HL-60 (cell line): ENCODE measurements around the gene TRDN.

ENCODE experiments used
- DNase-seq, 2 experiments: peaks; one replicate each; pipeline ENCODE4 v3.0.0-alpha.2; 2010 to 2020; ENCODE audit warnings: low read depth in 1 of 2, low spot score in 1 of 2
- H3K27ac ChIP-seq: fragments of 250-450 bp; sonication (Bioruptor Pico); replicated peaks from 2 replicates; pipeline ENCODE4 v1.5.1; 2020; ENCODE audit warnings: mild to moderate bottlenecking, moderate library complexity
- H3K27me3 ChIP-seq: fragments of 250-450 bp; sonication (Bioruptor Pico); 2 replicates; pipeline ENCODE4 v1.5.1; 2021; ENCODE audit warnings: mild to moderate bottlenecking, moderate library complexity; ENCODE audit not compliant: insufficient read depth, poor library complexity, severe bottlenecking
- H3K4me3 ChIP-seq: replicated peaks from 2 replicates; pipeline ENCODE4 v1.5.1; 2011; ENCODE audit warnings: mild to moderate bottlenecking, control low read depth, low read length; ENCODE audit not compliant: insufficient read depth
- GABPA ChIP-seq: IDR thresholded peaks from 2 replicates; pipeline ENCODE4 v1.6.1; 2012; ENCODE audit warnings: low read depth
- POLR2AphosphoS5 ChIP-seq: IDR thresholded peaks from 2 replicates; pipeline ENCODE4 v1.6.1; 2012; ENCODE audit warnings: low read depth
- SPI1 ChIP-seq: IDR thresholded peaks from 2 replicates; pipeline ENCODE4 v1.6.1; 2012; ENCODE audit warnings: low read depth, mild to moderate bottlenecking, borderline replicate concordance
- TF ChIP-seq, protein P1 (sequence below): IDR thresholded peaks from 2 replicates; pipeline ENCODE4 v1.6.1; 2012; ENCODE audit warnings: low read depth; ENCODE audit not compliant: insufficient replicate concordance
- TF ChIP-seq, protein P2 (sequence below): IDR thresholded peaks from one replicate; pipeline ENCODE4 v1.5.1; 2011; ENCODE audit warnings: low read length, control low read depth, inconsistent platforms; ENCODE audit not compliant: insufficient read depth

TRDN gene

GRCh38 chr6:123223461-123223860 is 413.3 kb downstream of the TRDN start:
- Histone ChIP-seq H3K27me3 (no peaks in the 10 kb centered on the region), H3K27ac (no peak overlapping the region), H3K4me3 (no peak overlapping the region)
- DNase-seq, result no peak
- TF ChIP-seq, protein P1, sequence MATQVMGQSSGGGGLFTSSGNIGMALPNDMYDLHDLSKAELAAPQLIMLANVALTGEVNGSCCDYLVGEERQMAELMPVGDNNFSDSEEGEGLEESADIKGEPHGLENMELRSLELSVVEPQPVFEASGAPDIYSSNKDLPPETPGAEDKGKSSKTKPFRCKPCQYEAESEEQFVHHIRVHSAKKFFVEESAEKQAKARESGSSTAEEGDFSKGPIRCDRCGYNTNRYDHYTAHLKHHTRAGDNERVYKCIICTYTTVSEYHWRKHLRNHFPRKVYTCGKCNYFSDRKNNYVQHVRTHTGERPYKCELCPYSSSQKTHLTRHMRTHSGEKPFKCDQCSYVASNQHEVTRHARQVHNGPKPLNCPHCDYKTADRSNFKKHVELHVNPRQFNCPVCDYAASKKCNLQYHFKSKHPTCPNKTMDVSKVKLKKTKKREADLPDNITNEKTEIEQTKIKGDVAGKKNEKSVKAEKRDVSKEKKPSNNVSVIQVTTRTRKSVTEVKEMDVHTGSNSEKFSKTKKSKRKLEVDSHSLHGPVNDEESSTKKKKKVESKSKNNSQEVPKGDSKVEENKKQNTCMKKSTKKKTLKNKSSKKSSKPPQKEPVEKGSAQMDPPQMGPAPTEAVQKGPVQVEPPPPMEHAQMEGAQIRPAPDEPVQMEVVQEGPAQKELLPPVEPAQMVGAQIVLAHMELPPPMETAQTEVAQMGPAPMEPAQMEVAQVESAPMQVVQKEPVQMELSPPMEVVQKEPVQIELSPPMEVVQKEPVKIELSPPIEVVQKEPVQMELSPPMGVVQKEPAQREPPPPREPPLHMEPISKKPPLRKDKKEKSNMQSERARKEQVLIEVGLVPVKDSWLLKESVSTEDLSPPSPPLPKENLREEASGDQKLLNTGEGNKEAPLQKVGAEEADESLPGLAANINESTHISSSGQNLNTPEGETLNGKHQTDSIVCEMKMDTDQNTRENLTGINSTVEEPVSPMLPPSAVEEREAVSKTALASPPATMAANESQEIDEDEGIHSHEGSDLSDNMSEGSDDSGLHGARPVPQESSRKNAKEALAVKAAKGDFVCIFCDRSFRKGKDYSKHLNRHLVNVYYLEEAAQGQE, result no peak
- TF ChIP-seq GABPA, result no peak
- TF ChIP-seq SPI1, result no peak
- TF ChIP-seq, protein P2, sequence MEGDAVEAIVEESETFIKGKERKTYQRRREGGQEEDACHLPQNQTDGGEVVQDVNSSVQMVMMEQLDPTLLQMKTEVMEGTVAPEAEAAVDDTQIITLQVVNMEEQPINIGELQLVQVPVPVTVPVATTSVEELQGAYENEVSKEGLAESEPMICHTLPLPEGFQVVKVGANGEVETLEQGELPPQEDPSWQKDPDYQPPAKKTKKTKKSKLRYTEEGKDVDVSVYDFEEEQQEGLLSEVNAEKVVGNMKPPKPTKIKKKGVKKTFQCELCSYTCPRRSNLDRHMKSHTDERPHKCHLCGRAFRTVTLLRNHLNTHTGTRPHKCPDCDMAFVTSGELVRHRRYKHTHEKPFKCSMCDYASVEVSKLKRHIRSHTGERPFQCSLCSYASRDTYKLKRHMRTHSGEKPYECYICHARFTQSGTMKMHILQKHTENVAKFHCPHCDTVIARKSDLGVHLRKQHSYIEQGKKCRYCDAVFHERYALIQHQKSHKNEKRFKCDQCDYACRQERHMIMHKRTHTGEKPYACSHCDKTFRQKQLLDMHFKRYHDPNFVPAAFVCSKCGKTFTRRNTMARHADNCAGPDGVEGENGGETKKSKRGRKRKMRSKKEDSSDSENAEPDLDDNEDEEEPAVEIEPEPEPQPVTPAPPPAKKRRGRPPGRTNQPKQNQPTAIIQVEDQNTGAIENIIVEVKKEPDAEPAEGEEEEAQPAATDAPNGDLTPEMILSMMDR, result no peak
- TF ChIP-seq POLR2AphosphoS5, result no peak

GRCh38 chr6:123215211-123215610 is 421.5 kb downstream of the TRDN start:
- H3K4me3 ChIP-seq, result no peak overlapping the region
- TF ChIP-seq, protein P1, result no peak
- TF ChIP-seq SPI1, result no peak
- no peaks in the 10 kb centered on the region for H3K27me3 ChIP-seq
- DNase-seq, result no peak
- no peak overlapping the region for H3K27ac ChIP-seq

DNA sequence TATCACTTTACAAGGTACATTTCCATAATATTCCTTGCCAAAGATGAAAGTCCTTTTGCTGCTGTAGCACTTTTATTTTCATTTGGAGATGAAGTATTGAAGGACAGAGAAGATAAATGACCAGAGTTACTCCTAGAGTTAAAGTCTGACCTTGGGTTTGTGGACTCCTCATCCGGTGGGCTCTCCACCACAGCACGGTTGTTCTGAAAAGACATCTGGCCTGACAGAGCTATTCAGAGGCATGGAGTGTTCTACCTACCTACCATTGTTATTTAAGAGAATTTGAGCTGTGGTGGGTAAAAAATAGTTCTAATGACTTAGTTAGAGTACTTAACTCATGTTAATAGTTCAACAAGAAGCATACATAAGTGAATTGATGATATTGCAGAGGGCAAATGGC is 422.3 kb downstream of the TRDN start:
- Histone ChIP-seq H3K4me3 (no peak overlapping the region), H3K27me3 (no peaks in the 10 kb centered on the region), H3K27ac (no peak overlapping the region)
- DNase-seq, result no peak
- TF ChIP-seq SPI1, result no peak
- TF ChIP-seq, protein P2, result no peak
- no peak for TF ChIP-seq POLR2AphosphoS5
- no peak for TF ChIP-seq GABPA
- TF ChIP-seq, protein P1, result no peak

GRCh38 chr6:123213921-123214320 is 422.8 kb downstream of the TRDN start:
- DNase-seq, result no peak
- H3K27me3 ChIP-seq, result no peaks in the 10 kb centered on the region
- no peak overlapping the region for H3K4me3 ChIP-seq
- TF ChIP-seq, protein P1, result no peak
- TF ChIP-seq SPI1 (no peak), POLR2AphosphoS5 (no peak), GABPA (no peak)
- TF ChIP-seq, protein P2, result no peak
- H3K27ac ChIP-seq, result no peak overlapping the region
